H1 (cell line): ENCODE data around the gene BCAR1. TPM values are rescaled to one million over a fixed set of nuclear protein-coding genes. Genes with fewer than 3 reads are reported as not detected.

Experiments used
- CTCF ChIA-PET: fragments of 300-600 bp; sonication (Branson Sonifier 250); formaldehyde crosslinking; loops from one replicate; lab custom pipeline; 2021; ENCODE audit not compliant: partially characterized antibody; lab: Charles Lee
- POLR2A ChIA-PET: fragments of 300-600 bp; sonication (Branson Sonifier 250); formaldehyde crosslinking; loops from one replicate; lab custom pipeline; 2021; ENCODE audit warnings: inconsistent platforms; ENCODE audit not compliant: partially characterized antibody; lab: Charles Lee
- DNase-seq, 2 experiments: peaks; one replicate each; pipeline versions ENCODE4 v3.0.0 to v3.0.0-alpha.2; 2010 to 2022; ENCODE audit warnings: low spot score in 2 of 2, low read depth in 1 of 2, mixed read lengths in 1 of 2
- FAIRE-seq: peaks from 2 replicates; lab custom pipeline; 2011; peaks lifted over from hg19 to GRCh38; lab: Jason Lieb, UNC
- H2AFZ ChIP-seq: 2 replicates; pipeline ENCODE4 v1.8.1; 2012; ENCODE audit warnings: low read length, inconsistent platforms
- H2AK5ac ChIP-seq: 2 replicates; pipeline ENCODE4 v1.6.1; 2013; ENCODE audit warnings: low read depth, low read length
- H2BK120ac ChIP-seq: replicated peaks from 2 replicates; pipeline ENCODE3; 2013; ENCODE audit warnings: low read depth, low read length, inconsistent platforms
- H2BK12ac ChIP-seq: 2 replicates; pipeline ENCODE4 v1.6.1; 2013; ENCODE audit warnings: low read depth, low read length
- H2BK15ac ChIP-seq: 2 replicates; pipeline ENCODE4 v1.6.1; 2013; ENCODE audit warnings: low read length
- H2BK20ac ChIP-seq: 2 replicates; pipeline ENCODE4 v1.6.1; 2013; ENCODE audit warnings: low read length
- H2BK5ac ChIP-seq: 2 replicates; pipeline ENCODE4 v1.6.1; 2013; ENCODE audit warnings: low read depth, low read length
- H3K14ac ChIP-seq: 2 replicates; pipeline ENCODE4 v1.6.1; 2013; ENCODE audit warnings: inconsistent platforms; ENCODE audit not compliant: insufficient read length
- H3K18ac ChIP-seq: 2 replicates; pipeline ENCODE4 v1.6.1; 2013; ENCODE audit warnings: low read length; ENCODE audit errors: extremely low read depth
- H3K23ac ChIP-seq: 2 replicates; pipeline ENCODE4 v1.6.1; 2013; ENCODE audit warnings: inconsistent platforms; ENCODE audit not compliant: insufficient read length
- H3K23me2 ChIP-seq: 2 replicates; pipeline ENCODE4 v1.6.1; 2013; ENCODE audit warnings: low read depth, low read length
- H3K27ac ChIP-seq: 2 replicates; pipeline ENCODE4 v1.6.1; 2011; ENCODE audit warnings: low read depth, low read length, inconsistent platforms
- H3K27me3 ChIP-seq, 4 experiments: replicated peaks in 1 of 4; 1 replicate in 1 of 4; 2 replicates in 3 of 4; pipeline versions ENCODE4 v1.6.1 to v1.8.1; 2011 to 2013; ENCODE audit warnings: low read length in 3 of 4, mild to moderate bottlenecking in 3 of 4, inconsistent platforms in 2 of 4, mixed read lengths in 2 of 4, moderate library complexity in 1 of 4; ENCODE audit not compliant: control insufficient read depth in 3 of 4, insufficient read depth in 3 of 4; ENCODE audit errors: extremely low read depth in 1 of 4
- H3K36me3 ChIP-seq, 4 experiments: 2 replicates each; pipeline versions ENCODE4 v1.6.1 to v1.8.1; 2011 to 2013; ENCODE audit warnings: mild to moderate bottlenecking in 4 of 4, low read length in 3 of 4, moderate library complexity in 2 of 4, control low read depth in 1 of 4, inconsistent platforms in 1 of 4; ENCODE audit not compliant: insufficient read depth in 4 of 4, control insufficient read depth in 2 of 4
- H3K4ac ChIP-seq: replicated peaks from 2 replicates; pipeline ENCODE3; 2013; ENCODE audit warnings: low read length, low read depth, mixed read lengths, inconsistent platforms; ENCODE audit not compliant: insufficient read length
- H3K4me1 ChIP-seq, 4 experiments: replicated peaks in 1 of 4; 1 replicate in 1 of 4; 2 replicates in 3 of 4; pipeline versions ENCODE4 v1.6.1 to v1.8.1; 2011 to 2013; ENCODE audit warnings: low read length in 3 of 4, inconsistent platforms in 2 of 4, mixed read lengths in 1 of 4; ENCODE audit not compliant: insufficient read depth in 4 of 4, control insufficient read depth in 3 of 4
- H3K4me2 ChIP-seq, 2 experiments: 2 replicates each; pipeline versions ENCODE4 v1.6.1 to v1.8.1; 2011 to 2013; ENCODE audit warnings: low read depth in 2 of 2, low read length in 2 of 2, control low read depth in 1 of 2, inconsistent platforms in 1 of 2, mild to moderate bottlenecking in 1 of 2; ENCODE audit not compliant: insufficient read depth in 1 of 2
- H3K4me3 ChIP-seq, 4 experiments: fragments of 200-600, 300-600 bp in 1 of 4; sonication (generic), shearing (Covaris generic), sonication (Bioruptor Twin) in 1 of 4; 2 replicates each; pipeline versions ENCODE4 v1.5.1 to v1.8.1; 2011 to 2016; ENCODE audit warnings: low read length in 4 of 4, low read depth in 3 of 4, control low read depth in 2 of 4, inconsistent platforms in 2 of 4, mild to moderate bottlenecking in 2 of 4, mixed read lengths in 1 of 4, moderate library complexity in 1 of 4; ENCODE audit not compliant: insufficient read depth in 2 of 4; ENCODE audit errors: extremely low read depth in 1 of 4
- H3K56ac ChIP-seq: replicated peaks from 2 replicates; pipeline ENCODE3; 2013; ENCODE audit warnings: low read depth, mild to moderate bottlenecking, mixed read lengths, low read length, inconsistent platforms; ENCODE audit not compliant: insufficient read length
- H3K79me1 ChIP-seq: 2 replicates; pipeline ENCODE4 v1.6.1; 2013; ENCODE audit warnings: low read depth, low read length, control low read depth
- H3K79me2 ChIP-seq, 2 experiments: 2 replicates each; pipeline versions ENCODE4 v1.6.1 to v1.8.1; 2012 to 2013; ENCODE audit warnings: low read length in 2 of 2, mild to moderate bottlenecking in 2 of 2, inconsistent platforms in 1 of 2; ENCODE audit not compliant: insufficient read depth in 2 of 2, control insufficient read depth in 1 of 2
- H3K9ac ChIP-seq, 4 experiments: replicated peaks in 1 of 4; 1 replicate in 1 of 4; 2 replicates in 3 of 4; pipeline versions ENCODE4 v1.6.1 to v1.8.1; 2011 to 2013; ENCODE audit warnings: low read depth in 3 of 4, low read length in 3 of 4, control low read depth in 2 of 4, mild to moderate bottlenecking in 2 of 4, moderate library complexity in 2 of 4, inconsistent platforms in 1 of 4; ENCODE audit errors: extremely low read depth in 1 of 4
- H3K9me3 ChIP-seq, 2 experiments: 2 replicates each; pipeline versions ENCODE4 v1.6.1 to v1.8.1; 2012 to 2013; ENCODE audit warnings: mild to moderate bottlenecking in 2 of 2, moderate library complexity in 2 of 2, control low read depth in 1 of 2, inconsistent platforms in 1 of 2, low read depth in 1 of 2, low read length in 1 of 2, mixed read lengths in 1 of 2; ENCODE audit not compliant: insufficient read depth in 2 of 2
- H4K20me1 ChIP-seq, 2 experiments: replicated peaks in 1 of 2; 2 replicates each; pipeline versions ENCODE3 to v1.8.1; 2011 to 2013; ENCODE audit warnings: inconsistent platforms in 2 of 2, low read length in 2 of 2, mild to moderate bottlenecking in 1 of 2; ENCODE audit not compliant: insufficient read depth in 2 of 2, control insufficient read depth in 1 of 2
- H4K5ac ChIP-seq: 2 replicates; pipeline ENCODE4 v1.6.1; 2013; ENCODE audit warnings: low read length, low read depth, mixed read lengths, inconsistent platforms; ENCODE audit not compliant: insufficient read length
- H4K8ac ChIP-seq: 2 replicates; pipeline ENCODE4 v1.8.0; 2013; ENCODE audit warnings: mild to moderate bottlenecking, moderate library complexity, low read length, inconsistent platforms; ENCODE audit not compliant: insufficient read depth; ENCODE audit errors: extremely low read depth
- H4K91ac ChIP-seq: replicated peaks from 2 replicates; pipeline ENCODE3; 2013; ENCODE audit warnings: low read length, mixed read lengths, inconsistent platforms; ENCODE audit not compliant: insufficient read length
- CREB1 ChIP-seq: IDR thresholded peaks from 2 replicates; pipeline ENCODE4 v1.6.1; 2012; ENCODE audit warnings: inconsistent platforms
- RNF2 ChIP-seq: fragments of 200-900, 300-1000 bp; sonication (generic); IDR thresholded peaks from 2 replicates; pipeline ENCODE4 v1.7.1; 2016; ENCODE audit warnings: borderline replicate concordance, low read depth, mild to moderate bottlenecking, antibody characterized with exemption, low read length; ENCODE audit not compliant: poor library complexity, severe bottlenecking; ENCODE audit errors: missing control alignments
- SIN3A ChIP-seq, 2 experiments: IDR thresholded peaks in 1 of 2; conservative IDR thresholded peaks in 1 of 2; 2 replicates each; pipeline ENCODE4 v1.6.1; 2011 to 2012; ENCODE audit warnings: low read length in 2 of 2, improper control_type of control experiment in 1 of 2, low read depth in 1 of 2, mild to moderate bottlenecking in 1 of 2
- TEAD4 ChIP-seq: IDR thresholded peaks from 2 replicates; pipeline ENCODE4 v1.6.1; 2012; ENCODE audit warnings: low read depth, low read length, inconsistent platforms, mixed read lengths
- WGBS, 2 experiments: shearing (Covaris generic) in 1 of 2; methylation state at CpG; one replicate each; pipeline versions ENCODE4 v1.1.6 to v1.1.7; 2013 to 2015; ENCODE audit warnings: low lambda C conversion rate in 2 of 2, mixed read lengths in 2 of 2, inconsistent platforms in 1 of 2, low coverage in 1 of 2, missing lambda C conversion rate in 1 of 2; ENCODE audit not compliant: insufficient replicate concordance in 2 of 2, insufficient coverage in 1 of 2, insufficient read length in 1 of 2; ENCODE audit errors: extremely low coverage in 1 of 2, missing lambda C conversion rate in 1 of 2; 5-methylcytosine and 5-hydroxymethylcytosine counted together
- polyA plus RNA-seq, 7 experiments: library from polyadenylated mRNA; depleted of rRNA in 3 of 7; stranded (reverse) in 5 of 7; unstranded in 2 of 7; fragments of >200 nt in 5 of 7; fragments of 200-250 nt in 2 of 7; gene quantifications; 1 replicate in 5 of 7; 2 replicates in 1 of 7; 4 replicates in 1 of 7; pipeline versions ENCODE4 v1.2.1 to v1.2.3, GENCODE V29; 2011 to 2013; ENCODE audit warnings: missing spikeins in 2 of 7, mixed read lengths in 2 of 7
- total RNA-seq: library from RNA; stranded (reverse); fragmentation: NEBNext Ultra II Directional; extraction: Animal tissue kit (Norgen Biotek cat#: 25700); gene quantifications from 2 replicates; pipeline ENCODE4 v1.2.1, GENCODE V29; 2021
- TF ChIP-seq, protein P1 (sequence below): IDR thresholded peaks from 2 replicates; pipeline ENCODE4 v1.6.1; 2012; ENCODE audit warnings: inconsistent platforms

BCAR1 gene
- total and polyA plus RNA-seq, 2 of the 8 experiments (the other 6 are each of a cell fraction or from before 2014, with no cell fraction given): 59.8 to 105 TPM

DNA sequence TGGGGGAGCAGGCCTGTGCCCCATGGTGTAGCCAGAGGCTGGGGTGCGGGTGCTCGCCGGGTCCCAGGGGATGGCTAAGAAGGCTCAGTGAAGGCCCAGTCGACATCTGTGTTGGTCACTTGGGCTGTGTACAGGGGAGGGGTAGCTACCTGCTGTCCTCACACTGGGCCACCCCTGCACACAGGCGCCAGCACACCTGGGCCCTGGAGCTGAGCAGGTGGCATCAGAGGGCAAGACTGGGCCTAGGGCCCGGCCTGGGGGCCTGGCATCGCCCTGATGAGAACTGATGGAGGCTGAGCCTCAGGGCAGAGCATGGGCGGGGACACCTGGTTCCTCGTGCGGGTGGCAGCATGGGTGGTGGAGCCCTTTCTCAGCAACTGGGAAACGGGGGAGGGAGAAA is 43.6 kb downstream of the BCAR1 start:
- no peak overlapping the region for H2BK12ac ChIP-seq
- no peak overlapping the region for H2BK5ac ChIP-seq
- H4K8ac ChIP-seq: no peak overlapping the region; the same call in 1 of the 2 replicates
- H3K27me3 ChIP-seq: no peaks in the 10 kb centered on the region
- DNase-seq: no peak
- H2BK20ac ChIP-seq: no peak overlapping the region
- H3K9me3 ChIP-seq: no peaks in the 10 kb centered on the region
- H3K36me3 ChIP-seq: no peaks in the 10 kb centered on the region
- H4K20me1 ChIP-seq: no peaks in the 10 kb centered on the region
- H3K9ac ChIP-seq: no peak overlapping the region
- no peak overlapping the region for H4K5ac ChIP-seq
- no peak overlapping the region for H3K4me2 ChIP-seq
- no peak overlapping the region for H3K18ac ChIP-seq
- H3K4ac ChIP-seq: no peak overlapping the region
- H2AFZ ChIP-seq: no peak overlapping the region
- no peak for FAIRE-seq
- H3K79me1 ChIP-seq: no peaks in the 10 kb centered on the region
- H2BK15ac ChIP-seq: no peak overlapping the region
- no peaks in the 10 kb centered on the region; a peak in 1 of 7 replicates for H3K4me1 ChIP-seq
- H4K91ac ChIP-seq: no peak overlapping the region
- no peak overlapping the region for H2AK5ac ChIP-seq
- no peak overlapping the region for H3K4me3 ChIP-seq
- ChIA-PET CTCF (interaction anchor here (0.6 to 15.0 kb wide), 7 partner anchors 8 to 245 kb away, joined by 3 to 157 read pairs (median 4); no protein-coding TSS in a partner anchor), POLR2A (interaction anchor here (1.5 to 7.1 kb wide), 3 partner anchors 19 to 26 kb away, joined by 7 to 115 read pairs (median 10); no protein-coding TSS in a partner anchor)
- no peak for TF ChIP-seq TEAD4
- no peak for TF ChIP-seq RNF2
- no peak for TF ChIP-seq SIN3A (conservative IDR thresholded peaks at IDR 0.05 in 1 of 2, IDR thresholded peaks at IDR 0.05 in 1 of 2; ENCODE audit: low read depth in 1 of 2, low read length in 2 of 2)
- TF ChIP-seq, protein P1, sequence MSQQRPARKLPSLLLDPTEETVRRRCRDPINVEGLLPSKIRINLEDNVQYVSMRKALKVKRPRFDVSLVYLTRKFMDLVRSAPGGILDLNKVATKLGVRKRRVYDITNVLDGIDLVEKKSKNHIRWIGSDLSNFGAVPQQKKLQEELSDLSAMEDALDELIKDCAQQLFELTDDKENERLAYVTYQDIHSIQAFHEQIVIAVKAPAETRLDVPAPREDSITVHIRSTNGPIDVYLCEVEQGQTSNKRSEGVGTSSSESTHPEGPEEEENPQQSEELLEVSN: no peak
- no peak for TF ChIP-seq CREB1
- no peaks in the 10 kb centered on the region for H3K23me2 ChIP-seq
- H3K56ac ChIP-seq: no peak overlapping the region
- no peak overlapping the region for H3K23ac ChIP-seq
- no peaks in the 10 kb centered on the region for H3K79me2 ChIP-seq
- H2BK120ac ChIP-seq: no peak overlapping the region
- 90% methylated on average over 10 of the region's 11 CpGs; no CpG with 5 or more reads in 1 of the 2 experiments for WGBS, 2 experiments
- H3K14ac ChIP-seq: no peak overlapping the region
- no peak overlapping the region for H3K27ac ChIP-seq
